Measurements from ENCODE around the gene PACSIN2.
A peak's percentile ranks its signal among the peaks of the same experiment; 100 is the strongest.

The PACSIN2 gene

DNA sequence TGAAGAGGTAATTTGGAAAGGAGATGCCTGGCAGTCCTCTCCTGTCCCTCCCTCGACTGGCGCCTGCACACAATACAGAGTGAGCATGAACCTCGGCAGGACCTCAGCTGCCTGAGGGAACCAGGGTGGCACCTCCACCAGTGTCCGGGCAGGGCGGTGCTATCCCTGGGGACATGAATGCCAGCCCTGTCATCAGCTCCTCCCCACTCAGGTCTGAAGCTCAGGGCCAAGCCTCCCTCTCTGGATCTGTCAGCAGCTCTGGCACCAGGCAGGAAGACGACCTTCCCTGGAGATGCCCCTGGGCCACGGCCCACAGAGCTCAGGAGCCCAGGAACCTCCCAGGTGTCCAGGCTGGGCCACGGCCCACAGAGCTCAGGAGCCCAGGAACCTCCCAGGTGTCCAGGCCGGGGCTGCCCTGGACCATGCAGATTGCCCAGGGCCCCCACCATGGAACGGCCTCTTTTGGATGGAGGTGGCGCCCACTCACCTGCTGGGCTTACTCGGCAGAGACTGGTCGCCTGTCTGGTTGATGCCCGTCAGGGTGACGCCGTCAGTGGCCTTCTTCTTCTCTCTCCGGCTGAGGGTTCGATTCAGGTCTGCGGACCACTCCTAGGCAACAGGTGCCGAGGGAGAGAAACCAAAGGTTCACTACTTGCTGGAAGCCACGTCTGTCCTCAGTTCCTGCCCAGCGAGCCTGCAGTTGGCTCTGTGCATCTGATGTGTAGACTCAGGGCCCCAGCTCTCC is 136.2 kb downstream of the PACSIN2 start:
- no peak for DNase-seq

DNA sequence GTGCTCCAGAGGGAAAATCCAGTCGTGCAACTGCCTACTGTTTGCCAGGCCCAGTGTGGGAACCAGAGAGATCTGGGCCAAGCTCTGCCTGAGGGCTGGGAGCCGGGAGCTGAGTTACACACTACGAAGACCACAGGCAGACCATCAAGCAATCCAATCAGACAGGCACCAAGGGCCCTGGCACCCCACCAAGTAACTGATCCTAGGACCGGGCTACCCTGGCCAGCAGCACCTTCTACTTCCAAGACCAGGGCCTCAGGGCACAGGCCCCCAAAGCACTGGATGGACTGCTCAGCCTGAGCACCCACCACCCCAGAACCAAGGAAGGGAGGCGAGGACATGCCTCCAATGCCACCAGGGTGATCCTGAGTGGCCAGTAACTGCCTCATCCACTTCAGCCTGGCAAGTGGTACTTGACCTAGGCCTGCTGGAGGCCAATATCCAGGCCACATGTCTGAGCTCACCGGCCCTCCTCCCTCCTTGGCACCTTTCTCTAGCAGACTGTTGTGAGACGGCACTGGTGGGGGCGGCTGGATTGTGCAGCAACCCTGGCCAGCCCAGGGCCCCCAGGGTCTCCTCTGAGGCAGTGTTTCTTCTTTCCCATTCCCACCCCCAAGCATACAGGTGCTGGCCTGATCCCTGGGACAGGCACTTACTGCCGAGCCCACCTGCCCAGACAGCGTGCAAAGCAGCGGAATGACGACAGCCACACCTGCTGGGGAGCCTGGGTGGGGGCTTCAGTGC is 137.2 kb downstream of the PACSIN2 start:
- no peak for DNase-seq

DNA sequence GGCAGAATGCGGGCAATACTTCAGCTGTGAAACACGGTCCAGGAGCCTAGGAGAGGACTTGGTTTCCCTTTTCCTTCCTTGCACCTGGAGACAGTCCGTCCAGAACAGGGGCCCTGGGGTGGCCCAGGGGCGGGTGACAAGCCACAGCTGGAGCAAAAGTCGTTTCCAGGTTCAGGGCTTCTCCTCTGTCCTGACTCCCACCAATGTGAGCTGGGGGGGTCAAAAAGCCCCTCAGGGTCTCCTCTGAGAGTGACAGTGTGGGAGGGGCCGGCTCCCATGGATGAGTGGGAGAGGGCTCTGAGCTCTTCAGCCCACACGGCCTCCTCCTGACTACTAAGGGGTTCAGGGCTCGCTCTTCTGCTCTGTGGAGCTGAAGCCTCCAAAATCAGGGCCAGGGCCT is 137.8 kb downstream of the PACSIN2 start:
- no peak for DNase-seq

DNA sequence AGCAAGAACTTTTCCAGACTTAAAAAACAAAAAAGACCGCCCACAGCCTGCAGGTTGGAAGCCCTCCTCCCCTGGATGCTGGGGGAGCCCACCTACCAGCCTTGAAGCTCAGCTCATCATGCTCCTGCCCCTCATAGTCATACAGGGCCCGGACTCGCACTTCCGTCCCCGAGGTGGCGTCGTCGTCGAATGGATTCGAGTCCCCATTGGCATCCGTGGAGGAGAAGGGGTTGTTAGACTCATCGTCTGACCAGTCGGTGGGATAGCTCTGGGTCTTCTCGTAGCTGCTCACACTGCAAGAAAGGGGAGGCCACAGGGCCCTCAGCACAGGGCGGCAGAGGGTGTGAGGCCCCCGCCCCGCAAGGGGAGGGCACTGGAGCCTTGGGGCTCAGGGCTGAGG is 138.9 kb downstream of the PACSIN2 start:
- DNase-seq: no peak

DNA sequence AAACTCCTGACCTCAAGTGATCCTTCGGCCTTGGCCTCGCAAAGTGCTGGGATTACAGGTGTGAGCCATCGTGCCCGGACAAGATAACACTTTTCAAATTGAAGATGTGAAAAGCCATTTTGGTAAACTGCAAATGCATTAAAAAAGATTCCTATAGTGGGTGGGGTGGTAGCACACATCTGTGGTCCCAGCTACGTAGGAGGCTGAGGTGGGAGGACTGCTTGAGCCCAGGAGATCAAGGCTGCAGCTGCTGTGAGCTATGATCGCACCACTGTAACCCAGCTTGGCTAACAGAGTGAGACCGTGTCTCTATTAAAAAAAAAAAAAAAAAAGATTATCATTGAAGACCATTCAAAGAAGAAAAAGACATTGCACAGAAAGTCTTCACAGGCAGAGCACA is 140.9 kb downstream of the PACSIN2 start:
- DNase-seq: no peak

DNA sequence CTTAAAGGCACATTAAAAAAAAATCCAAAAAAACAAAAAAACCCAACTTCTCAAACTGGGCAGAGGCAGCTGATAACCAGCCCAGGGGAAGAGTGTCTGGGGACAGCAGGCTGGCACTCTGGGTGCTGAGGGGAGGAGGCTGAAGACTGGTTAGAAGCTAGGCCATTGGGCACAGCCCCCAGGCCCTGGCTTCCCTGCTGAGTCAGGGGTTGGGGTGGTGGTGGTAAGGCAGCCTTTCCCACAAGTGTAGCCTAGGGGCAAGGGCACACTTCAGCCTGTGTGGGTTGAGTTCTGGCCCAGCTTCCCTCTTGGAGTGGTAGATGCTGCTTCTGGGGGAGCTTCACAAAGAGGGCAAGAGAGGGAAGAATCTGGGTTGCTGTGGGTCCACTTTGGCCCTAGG is 141.6 kb downstream of the PACSIN2 start:
- no peak for DNase-seq

DNA sequence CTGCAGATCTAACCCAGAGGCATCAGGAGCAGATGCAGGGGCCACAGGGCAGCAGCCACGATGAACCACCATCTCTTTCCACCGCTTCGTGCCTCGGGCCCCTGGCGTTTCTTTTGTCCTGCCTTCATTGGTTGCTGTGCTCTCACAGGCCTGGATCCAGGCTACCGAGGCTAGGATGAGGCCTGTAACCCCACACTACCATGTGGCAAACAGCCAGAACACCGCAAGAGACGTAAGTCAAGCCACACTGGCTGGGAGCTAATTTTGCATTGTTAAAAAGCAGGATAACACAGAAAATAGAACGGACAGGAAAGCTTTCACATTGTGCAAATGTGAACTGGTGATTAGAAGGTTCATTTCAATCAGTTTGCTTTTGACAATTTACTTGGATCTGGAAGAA is 142.1 kb downstream of the PACSIN2 start:
- no peak for DNase-seq

DNA sequence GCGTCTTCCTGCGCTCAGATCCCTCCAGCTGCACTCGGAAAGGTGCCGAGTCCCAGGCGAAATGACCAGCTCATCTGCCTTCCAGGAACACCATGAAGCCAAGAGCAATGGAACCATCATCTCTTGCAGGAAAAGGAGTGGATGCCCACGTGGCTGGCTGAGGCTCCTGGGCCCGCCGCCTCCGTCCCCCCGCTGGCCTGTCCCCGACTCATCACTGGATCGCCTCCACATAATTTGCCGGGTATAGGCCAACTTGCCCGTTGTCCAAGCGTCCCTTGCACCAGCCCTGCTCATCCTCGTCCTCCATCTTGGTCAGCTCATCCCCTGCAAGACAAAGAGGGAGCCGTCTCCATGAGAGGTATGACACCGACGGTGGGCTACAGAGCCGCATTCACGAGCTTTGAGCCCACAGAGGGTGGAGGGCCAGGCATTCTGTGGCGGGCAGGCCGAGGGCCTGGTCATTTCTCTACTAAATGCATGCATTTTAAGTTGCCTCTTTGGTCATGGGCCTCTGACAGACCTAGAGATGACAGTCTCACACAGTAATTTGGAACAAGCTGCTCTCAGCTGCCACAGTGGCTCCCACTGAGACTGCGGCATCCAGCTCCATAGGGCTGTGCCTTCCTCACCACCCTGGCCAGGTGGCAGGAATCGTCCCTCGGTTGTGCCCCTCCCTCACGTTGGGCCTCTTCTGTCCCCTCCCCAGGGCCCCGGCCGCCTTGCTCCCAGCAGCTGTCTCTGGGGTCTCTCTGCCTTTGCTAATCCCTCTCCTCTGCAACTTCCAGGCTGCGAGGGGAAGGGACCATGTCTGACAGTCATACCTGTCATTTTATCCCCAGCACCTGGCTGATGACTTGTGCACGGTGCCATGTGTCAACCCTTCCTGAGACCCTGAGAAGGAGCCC is 143.6 kb downstream of the PACSIN2 start:
- DNase-seq: no peak

DNA sequence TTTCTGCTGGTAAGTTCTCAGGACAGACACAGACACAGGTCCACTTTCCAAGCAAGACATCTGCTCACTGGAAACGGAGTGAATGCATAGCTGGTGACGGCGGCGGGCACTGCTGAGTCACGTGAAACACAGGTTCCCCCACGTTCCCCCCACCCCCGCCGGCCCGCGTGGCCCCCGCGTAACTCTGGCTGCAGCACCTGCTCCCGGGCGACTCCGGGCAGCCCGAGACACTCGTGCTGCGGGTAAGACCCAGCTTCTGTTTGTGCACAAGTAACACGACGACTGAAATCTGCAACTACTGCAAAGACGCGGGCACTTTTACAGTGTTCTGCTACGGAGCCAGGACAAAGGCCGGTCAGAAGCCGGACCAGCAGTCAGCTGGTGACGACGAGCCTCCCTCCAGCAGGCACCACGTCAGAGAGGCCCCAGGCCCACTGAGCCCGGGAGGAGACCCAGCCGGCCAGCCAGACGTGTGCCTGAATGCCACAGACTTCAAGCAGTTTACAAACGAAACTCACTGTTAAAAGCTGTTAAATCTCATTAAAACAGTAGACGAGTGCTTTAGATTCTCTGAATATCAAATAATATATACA is 145.0 kb downstream of the PACSIN2 start:
- no peak for DNase-seq

DNA sequence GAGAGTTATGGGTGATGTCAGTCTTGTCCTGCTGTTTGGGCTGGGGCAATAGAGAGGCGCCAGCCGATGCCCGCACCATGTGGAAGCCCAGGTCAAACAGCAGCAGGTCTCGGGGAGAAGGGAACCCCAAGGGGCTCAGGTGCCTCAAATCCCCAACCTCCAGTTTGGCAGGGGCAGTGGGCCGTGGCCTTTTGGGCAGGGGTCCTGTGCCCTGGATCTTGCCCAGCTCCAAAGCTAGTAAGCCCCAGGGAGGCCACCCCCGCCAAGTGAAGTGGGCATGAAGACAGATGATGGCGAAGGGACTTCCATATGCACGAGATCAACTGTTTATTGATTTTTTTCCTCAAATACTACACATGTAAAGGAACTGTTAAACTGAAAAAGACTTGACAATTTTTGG is 145.5 kb downstream of the PACSIN2 start:
- DNase-seq: no peak

DNA sequence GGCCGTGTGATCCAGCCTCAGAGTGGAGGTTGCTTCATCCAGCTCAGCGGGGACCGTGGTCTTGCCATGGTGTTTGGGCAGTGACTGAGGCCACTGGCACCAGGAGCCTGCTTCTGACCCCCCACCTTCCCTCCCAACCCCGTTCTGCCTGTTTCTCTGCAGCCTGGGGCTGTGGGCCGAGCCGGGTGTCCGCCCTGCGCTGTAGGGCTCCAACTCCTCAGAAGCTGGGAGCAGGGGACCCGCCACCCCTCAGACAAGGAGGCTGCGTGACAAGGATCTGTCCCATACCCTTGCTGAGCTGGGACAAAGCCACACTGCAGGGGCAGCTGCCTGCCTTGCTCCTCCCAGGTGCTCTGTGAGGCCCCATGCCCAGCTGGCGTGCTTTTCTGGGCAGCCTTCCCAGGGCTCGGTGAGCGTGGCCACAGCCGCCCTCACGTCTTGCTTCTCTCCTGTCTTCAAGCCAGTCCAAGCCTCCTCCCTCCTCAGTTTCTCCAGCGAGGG is 146.1 kb downstream of the PACSIN2 start:
- no peak for DNase-seq

DNA sequence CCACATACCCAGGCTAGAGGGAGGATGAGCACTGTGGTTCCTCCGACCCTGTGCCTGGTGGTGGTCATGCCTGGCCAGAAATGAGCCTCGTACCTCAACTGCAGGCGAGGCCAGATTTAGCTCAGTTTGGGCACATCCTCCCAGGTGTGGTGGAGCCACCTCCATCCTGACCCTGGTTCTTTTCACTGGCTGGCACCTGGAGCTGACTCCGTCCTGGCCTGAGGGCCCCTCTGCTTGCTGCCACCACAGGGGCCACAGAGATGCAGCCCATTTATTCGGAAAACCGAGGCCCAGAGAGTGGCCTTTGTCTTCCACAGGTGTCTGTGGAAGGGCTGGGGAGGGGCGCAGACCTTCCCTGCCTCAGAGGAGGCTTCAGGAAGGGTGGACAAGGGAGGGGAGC is 148.8 kb downstream of the PACSIN2 start:
- no peak for DNase-seq

DNA sequence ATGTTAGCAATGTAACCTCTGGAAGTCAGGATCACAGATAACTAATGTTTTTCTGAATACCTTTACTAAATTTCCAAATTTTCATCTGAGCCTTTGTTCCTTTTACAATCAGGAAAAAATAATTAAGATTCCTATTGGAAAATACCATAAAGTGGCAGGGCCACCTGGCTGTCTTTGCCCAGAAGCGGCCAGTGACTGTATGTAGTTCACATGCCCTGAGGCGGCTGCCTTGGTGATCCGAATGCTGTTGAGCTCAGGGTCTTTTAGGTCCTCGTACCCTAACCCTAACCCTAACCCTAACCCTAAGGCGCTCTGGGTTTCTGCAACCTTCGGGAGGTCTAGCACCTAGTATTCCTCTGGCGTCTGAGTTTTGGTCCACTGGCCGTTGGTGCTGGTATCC is 149.4 kb downstream of the PACSIN2 start:
- DNase-seq: no peak

DNA sequence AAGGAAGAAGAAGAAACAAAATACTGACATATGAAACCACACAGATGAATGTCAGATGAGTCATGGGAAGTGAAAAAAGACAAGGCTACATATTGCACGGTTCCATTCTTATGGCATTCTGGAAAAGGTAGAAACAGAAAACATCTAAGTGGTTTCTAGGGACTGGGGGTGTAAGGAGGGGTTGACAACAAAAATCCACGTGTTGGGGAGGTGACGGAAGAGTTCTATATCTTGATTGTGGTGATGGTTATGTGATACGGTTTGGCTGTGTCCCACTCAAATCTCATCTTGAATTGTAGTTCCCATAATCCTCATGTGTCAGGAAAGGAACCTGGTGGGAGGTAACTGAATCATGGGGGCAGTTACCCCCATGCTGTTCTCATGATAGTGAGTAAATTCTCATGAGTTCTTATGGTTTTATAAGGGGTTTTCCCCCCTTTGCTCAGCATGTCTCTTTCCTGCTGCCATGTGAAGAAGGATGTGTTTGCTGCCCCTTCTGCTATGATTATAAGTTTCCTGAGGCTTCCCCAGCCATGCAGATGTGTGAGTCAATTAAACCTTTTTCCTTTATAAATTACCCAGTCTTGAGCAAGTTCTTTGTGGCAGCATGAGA is 151.5 kb downstream of the PACSIN2 start:
- no peak for DNase-seq

DNA sequence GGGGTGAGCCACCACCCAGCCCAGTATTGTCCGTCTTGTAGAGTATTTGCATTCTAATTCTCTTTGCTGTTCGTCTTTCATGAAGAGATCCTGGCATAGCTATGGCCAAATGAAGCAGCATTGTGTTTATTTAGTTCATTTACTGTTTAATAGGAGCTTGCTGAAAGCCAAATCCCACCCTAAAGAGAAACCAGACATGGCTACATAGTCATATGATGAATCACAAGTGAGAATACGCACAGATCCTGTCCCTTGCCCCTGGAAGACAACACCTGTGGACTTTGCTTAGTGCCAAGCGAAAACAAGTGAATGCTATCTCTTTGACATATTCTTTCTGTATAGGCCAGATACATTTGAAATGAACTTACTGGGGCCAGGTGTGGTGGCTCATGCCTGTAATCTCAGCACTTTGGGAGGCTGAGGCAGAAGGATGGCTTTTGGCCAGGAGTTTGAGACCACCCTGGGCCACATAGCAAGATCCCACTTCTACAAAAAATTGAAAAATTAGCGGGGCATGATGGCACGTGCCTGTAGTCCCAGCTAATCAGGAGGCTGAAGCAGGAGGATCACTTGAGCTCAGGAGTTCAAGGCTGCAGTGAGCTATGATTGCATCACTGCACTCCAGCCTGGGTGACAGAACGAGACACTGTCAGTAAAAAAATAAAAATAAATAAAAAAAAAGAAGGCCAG is 152.8 kb downstream of the PACSIN2 start:
- no peak for DNase-seq

DNA sequence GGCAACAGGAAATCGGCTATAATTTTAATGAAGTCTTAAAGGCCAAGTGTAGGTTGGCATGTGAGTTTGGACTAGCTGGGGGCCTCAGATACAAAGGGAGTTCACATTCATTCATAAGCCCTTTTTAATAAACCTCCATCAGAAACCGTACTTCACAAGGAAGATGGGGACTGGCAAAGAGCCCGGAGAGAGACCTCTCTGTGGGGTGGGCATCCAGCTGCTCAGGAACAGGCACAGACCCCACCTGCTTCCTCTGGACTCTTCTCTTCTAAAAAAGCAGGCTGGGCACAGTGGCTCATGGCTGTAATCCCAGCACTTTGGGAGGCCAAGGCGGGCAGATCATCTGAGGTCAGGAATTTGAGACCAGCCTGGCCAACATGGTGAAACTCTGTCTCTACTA is 154.0 kb downstream of the PACSIN2 start:
- no peak for DNase-seq

DNA sequence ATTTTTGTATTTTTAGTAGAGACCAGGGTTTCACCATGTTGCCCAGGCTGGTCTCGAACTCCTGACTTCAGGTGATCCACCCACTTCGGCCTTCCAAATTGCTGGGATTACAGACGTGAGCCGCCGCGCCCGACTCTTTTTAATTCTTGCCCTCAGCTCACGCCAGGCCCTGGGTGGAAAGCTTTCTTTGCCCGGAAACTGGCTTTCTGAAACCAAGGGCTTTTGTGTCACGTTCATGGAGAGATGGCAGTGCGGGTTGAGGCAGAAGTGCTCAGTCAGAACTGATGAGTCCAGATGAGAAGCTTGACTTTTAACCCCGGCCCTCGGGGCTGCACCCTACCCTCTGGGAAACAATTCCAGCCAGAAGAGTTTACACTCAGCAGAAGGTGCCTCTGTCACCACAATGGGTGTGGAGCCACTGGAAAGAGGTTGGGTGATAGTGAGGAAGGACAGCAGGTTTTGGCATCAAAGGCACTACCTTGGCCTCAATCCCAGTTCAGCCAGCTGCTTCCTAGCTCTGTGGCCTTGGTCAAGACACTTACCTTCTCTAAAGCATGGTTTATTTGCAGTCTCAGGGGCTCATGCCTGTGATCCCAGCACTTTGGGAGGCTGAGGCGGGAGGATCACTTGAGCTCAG is 157.0 kb downstream of the PACSIN2 start:
- no peak for DNase-seq

DNA sequence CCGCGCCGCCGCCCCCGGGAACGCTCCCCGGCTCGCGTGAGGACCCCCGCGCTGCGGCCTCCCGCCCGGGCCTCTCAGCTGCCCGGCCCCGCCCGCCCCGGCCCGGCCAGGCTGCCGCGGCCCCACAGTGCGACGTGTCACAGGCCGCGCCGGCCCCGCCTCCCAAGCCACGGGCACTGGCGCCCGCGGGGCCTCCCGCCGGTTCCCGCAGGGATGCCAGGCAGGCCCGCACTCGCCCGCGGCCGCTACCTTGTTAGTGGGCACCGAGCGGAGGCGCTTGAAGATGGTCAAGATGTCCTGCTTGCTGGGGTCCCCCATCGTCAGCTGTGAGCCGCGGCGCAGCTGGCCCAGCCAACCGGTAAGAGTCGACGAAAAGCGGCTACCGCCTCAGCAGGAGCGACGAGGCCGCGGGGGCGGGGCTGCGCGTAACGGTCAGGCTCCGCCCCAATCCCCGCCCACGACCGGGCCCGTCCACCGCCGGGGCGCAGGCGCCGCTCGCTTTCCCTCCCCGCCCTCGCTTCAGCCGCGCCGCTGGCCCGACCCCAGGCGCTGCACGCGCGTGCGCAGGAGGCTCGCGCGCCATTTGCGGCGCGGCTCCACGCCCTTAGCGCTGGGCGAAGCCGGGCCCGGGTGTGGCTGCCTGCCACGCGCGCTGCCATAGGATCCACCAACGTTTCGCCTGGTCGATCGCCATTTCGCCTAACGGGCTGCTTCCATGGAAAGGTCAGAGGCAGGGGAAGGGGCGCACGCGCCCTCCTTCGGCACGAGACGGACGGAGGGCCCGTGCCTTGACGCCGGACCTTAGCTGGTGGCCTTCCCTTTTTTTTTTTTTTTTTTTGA is 157.9 kb downstream of the PACSIN2 start, which contains the start of gene ARFGAP3:
Gene ARFGAP3 (minus strand): TSS at position 409 of the 840 bp plus-strand sequence. CDS start 91 bp downstream, at position 318.
- DNase-seq: peak; percentile 98

DNA sequence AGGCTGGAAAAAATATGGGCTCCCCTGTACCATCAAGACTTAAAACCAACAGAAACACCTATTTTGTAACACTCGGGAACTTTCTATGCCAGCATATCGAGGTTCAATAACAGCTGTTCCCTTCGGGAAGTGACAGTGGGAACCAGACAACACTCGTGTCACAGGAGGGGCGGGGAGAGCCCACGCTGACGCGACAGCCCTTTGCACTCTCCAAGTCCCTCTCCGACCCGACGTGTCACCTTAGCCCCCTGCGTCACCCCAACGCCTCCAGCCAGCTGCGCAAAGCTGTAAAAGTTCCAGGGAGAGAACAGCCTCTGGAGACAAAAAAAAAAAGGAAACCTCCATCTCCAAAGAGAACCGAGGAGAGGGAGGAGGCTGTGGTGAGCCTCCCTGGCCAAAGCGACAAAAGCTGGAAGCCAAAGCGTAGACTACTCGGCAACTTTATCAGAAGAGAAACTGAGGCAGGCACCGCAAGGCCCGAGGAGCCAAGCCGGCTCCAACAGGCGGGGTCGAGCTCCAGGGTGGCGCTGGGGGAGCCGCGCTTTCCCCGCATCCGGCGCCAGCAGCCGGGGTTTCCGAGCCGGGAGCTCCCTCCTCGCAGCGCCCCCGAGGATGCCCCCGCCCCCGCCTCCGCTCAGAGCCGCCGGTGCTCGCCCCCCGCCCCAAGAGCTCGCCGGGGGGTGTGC is 158.6 kb downstream of the PACSIN2 start:
- DNase-seq: peak; percentile 81

DNA sequence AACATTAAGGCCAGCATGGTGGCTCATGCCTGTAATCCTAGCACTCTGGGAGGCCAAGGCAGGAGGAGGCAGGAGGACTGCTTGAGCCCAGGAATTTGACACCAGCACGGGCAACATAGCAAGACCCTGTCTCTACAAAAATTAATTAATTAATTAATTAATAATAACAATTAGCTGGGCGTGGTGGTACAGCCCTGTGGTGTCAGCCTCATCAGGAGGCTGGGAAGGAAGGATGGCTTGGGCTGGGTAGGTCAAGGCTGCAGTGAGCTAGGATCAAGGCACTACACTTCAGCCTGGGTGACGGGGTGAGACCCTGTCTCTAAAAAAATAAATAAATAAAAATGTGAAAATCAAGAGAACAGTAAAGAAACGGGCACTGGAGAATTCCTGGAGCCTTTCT is 159.2 kb downstream of the PACSIN2 start:
- DNase-seq: no peak
